GM18519 (cell line): ENCODE measurements around the gene KIZ.

Source experiments
- ATAC-seq: cut with Tn5 transposase; IDR thresholded peaks from one replicate; pipeline ENCODE4 v1.9.1; 2021; ENCODE audit warnings: mild to moderate bottlenecking, moderate library complexity; ENCODE audit not compliant: unreplicated experiment, low FRiP score

The KIZ gene

GRCh38 chr20:21125849-21126580, at the start of gene KIZ:
KIZ (plus strand) TSS chr20:21126082; CDS start chr20:21126116, 34 bp downstream.
- peak; percentile 96 for ATAC-seq

- no peak for ATAC-seq
Measured at GRCh38 chr20:21077809-21078345, 48.0 kb upstream of the KIZ start.

GRCh38 chr20:21082584-21082983, 43.3 kb upstream of the KIZ start:
- no peak for ATAC-seq

GRCh38 chr20:21083825-21084325, 42.0 kb upstream of the KIZ start:
- no peak for ATAC-seq

- no peak for ATAC-seq
Measured at GRCh38 chr20:21087862-21088540, 37.9 kb upstream of the KIZ start.

- ATAC-seq, result no peak
Measured at GRCh38 chr20:21089391-21089790, 36.5 kb upstream of the KIZ start.

GRCh38 chr20:21090111-21090618, 35.7 kb upstream of the KIZ start:
- ATAC-seq, result no peak

GRCh38 chr20:21090721-21091120, 35.2 kb upstream of the KIZ start:
- ATAC-seq, result no peak

GRCh38 chr20:21092806-21093205, 33.1 kb upstream of the KIZ start:
- no peak for ATAC-seq

- ATAC-seq, result peak; percentile 65
Measured at GRCh38 chr20:21096321-21097043, 29.4 kb upstream of the KIZ start.

- ATAC-seq, result no peak
Measured at GRCh38 chr20:21099751-21100577, 25.9 kb upstream of the KIZ start.

GRCh38 chr20:21100578-21101452, 25.1 kb upstream of the KIZ start:
- no peak for ATAC-seq

GRCh38 chr20:21101453-21101931, 24.4 kb upstream of the KIZ start:
- ATAC-seq, result no peak

GRCh38 chr20:21101932-21102575, 23.8 kb upstream of the KIZ start:
- ATAC-seq, result no peak

- no peak for ATAC-seq
Measured at GRCh38 chr20:21102603-21103311, 23.1 kb upstream of the KIZ start.

- ATAC-seq, result no peak
Measured at GRCh38 chr20:21103582-21104465, 22.1 kb upstream of the KIZ start.

- ATAC-seq, result no peak
Measured at GRCh38 chr20:21104466-21104761, 21.5 kb upstream of the KIZ start.
